GM23338 (cell line): ENCODE results near the gene EHD4. TPM values are rescaled to one million over a fixed set of nuclear protein-coding genes. Genes with fewer than 3 reads are reported as not detected.

Experiments used
- ATAC-seq: fragments of 200-7000 bp; cut with Tn5 transposase; 3 replicates; pipeline ENCODE4 v1.9.1; 2020
- DNase-seq: peaks from one replicate; pipeline ENCODE4 v3.0.0-alpha.2; 2015; ENCODE audit warnings: low spot score
- H2AFZ ChIP-seq: fragments of 200-600 bp; sonication (generic); 2 replicates; pipeline ENCODE4 v1.8.0; 2016; ENCODE audit warnings: antibody characterized with exemption, mild to moderate bottlenecking, moderate library complexity
- H3F3A ChIP-seq: fragments of 200-600 bp; sonication (generic); replicated peaks from 2 replicates; pipeline ENCODE4 v1.8.0; 2017; ENCODE audit warnings: antibody characterized with exemption, mixed run types, low read depth
- H3K27ac ChIP-seq: fragments of 200-600 bp; sonication (generic); 2 replicates; pipeline ENCODE4 v1.6.1; 2016; ENCODE audit warnings: low read depth
- H3K27me3 ChIP-seq: fragments of 200-600 bp; sonication (generic); 2 replicates; pipeline ENCODE4 v1.8.0; 2016; ENCODE audit warnings: mild to moderate bottlenecking, mixed run types, moderate library complexity; ENCODE audit not compliant: insufficient read depth
- H3K36me3 ChIP-seq: fragments of 200-600 bp; sonication (generic); 2 replicates; pipeline ENCODE4 v1.8.0; 2016; ENCODE audit warnings: mild to moderate bottlenecking; ENCODE audit not compliant: insufficient read depth
- H3K4me1 ChIP-seq: fragments of 200-600 bp; sonication (generic); 2 replicates; pipeline ENCODE4 v1.8.0; 2016; ENCODE audit warnings: mild to moderate bottlenecking, moderate library complexity; ENCODE audit not compliant: insufficient read depth
- H3K4me2 ChIP-seq: fragments of 200-600 bp; sonication (generic); 2 replicates; pipeline ENCODE4 v1.7.1; 2017; ENCODE audit warnings: mixed run types
- H3K4me3 ChIP-seq: fragments of 200-600 bp; sonication (generic); 2 replicates; pipeline ENCODE4 v1.6.1; 2016; ENCODE audit warnings: mixed run types
- H3K79me2 ChIP-seq: fragments of 200-600 bp; sonication (generic); replicated peaks from 2 replicates; pipeline ENCODE4 v1.8.0; 2017; ENCODE audit warnings: mild to moderate bottlenecking; ENCODE audit not compliant: insufficient read depth
- H3K9me2 ChIP-seq: fragments of 200-600 bp; sonication (generic); 2 replicates; pipeline ENCODE4 v1.8.0; 2017; ENCODE audit not compliant: insufficient read depth
- H4K20me1 ChIP-seq: fragments of 200-600 bp; sonication (generic); replicated peaks from 2 replicates; pipeline ENCODE4 v1.8.0; 2017; ENCODE audit warnings: mild to moderate bottlenecking; ENCODE audit not compliant: insufficient read depth
- H3K27ac Mint-ChIP-seq: 2 replicates; pipeline ENCODE4 v1.8.0; 2020; ENCODE audit warnings: inconsistent platforms, mild to moderate bottlenecking, moderate library complexity, mixed read lengths
- H3K27me3 Mint-ChIP-seq: 3 replicates; pipeline ENCODE4 v1.8.0; 2022; ENCODE audit warnings: low read depth, mild to moderate bottlenecking, moderate library complexity, mixed read lengths, inconsistent platforms; ENCODE audit not compliant: insufficient read depth, poor library complexity
- H3K36me3 Mint-ChIP-seq: 3 replicates; pipeline ENCODE4 v1.8.0; 2021; ENCODE audit warnings: low read depth, mild to moderate bottlenecking, inconsistent platforms, moderate library complexity, mixed read lengths
- H3K4me1 Mint-ChIP-seq: 3 replicates; pipeline ENCODE4 v1.8.0; 2020; ENCODE audit warnings: mild to moderate bottlenecking, inconsistent platforms, mixed read lengths
- H3K4me3 Mint-ChIP-seq: 3 replicates; pipeline ENCODE4 v1.8.0; 2021; ENCODE audit warnings: moderate library complexity, mild to moderate bottlenecking, inconsistent platforms, mixed read lengths
- H3K9me3 Mint-ChIP-seq: 3 replicates; pipeline ENCODE4 v1.8.0; 2020; ENCODE audit warnings: moderate library complexity, mild to moderate bottlenecking, inconsistent platforms, mixed read lengths
- CREB1 ChIP-seq: fragments of 250-450 bp; sonication (Bioruptor Pico); IDR thresholded peaks from 2 replicates; pipeline ENCODE4 v1.5.0; 2020; ENCODE audit warnings: low read depth, mild to moderate bottlenecking, moderate library complexity
- CTCF ChIP-seq, 2 experiments: fragments of 200-600 bp in 1 of 2; sonication (generic) in 1 of 2; conservative IDR thresholded peaks; 2 replicates each; pipeline versions ENCODE4 v1.5.1 to v1.6.1; 2016 to 2017; ENCODE audit warnings: antibody characterized with exemption in 2 of 2, low read depth in 2 of 2, mild to moderate bottlenecking in 2 of 2, moderate library complexity in 1 of 2
- ETS1 ChIP-seq: IDR thresholded peaks from 2 replicates; pipeline ENCODE4 v1.6.1; 2016; ENCODE audit warnings: antibody characterized with exemption
- EZH2phosphoT487 ChIP-seq: fragments of 200-600 bp; sonication (generic); IDR thresholded peaks from one replicate; pipeline ENCODE4 v1.8.1; 2018; ENCODE audit warnings: antibody characterized with exemption; ENCODE audit not compliant: unreplicated experiment
- JUNB ChIP-seq: IDR thresholded peaks from one replicate; pipeline ENCODE4 v1.6.1; 2016; ENCODE audit warnings: antibody characterized with exemption; ENCODE audit not compliant: unreplicated experiment
- POLR2AphosphoS5 ChIP-seq: IDR thresholded peaks from 2 replicates; pipeline ENCODE4 v1.6.1; 2016; ENCODE audit warnings: antibody characterized with exemption, low read depth
- REST ChIP-seq: IDR thresholded peaks from one replicate; pipeline ENCODE4 v1.6.1; 2018; ENCODE audit warnings: antibody characterized with exemption; ENCODE audit not compliant: unreplicated experiment
- ZNF462 ChIP-seq: fragments of 250-450 bp; sonication (Bioruptor Pico); IDR thresholded peaks from 2 replicates; pipeline ENCODE4 v1.5.0; 2020; ENCODE audit warnings: mild to moderate bottlenecking, moderate library complexity
- polyA plus RNA-seq: library from polyadenylated mRNA; unstranded; fragments of >200 nt; fragmentation: Nextera tagmentation; extraction: Ambion mirVana; gene quantifications from 2 replicates; pipeline ENCODE4 v1.2.1, GENCODE V29; 2016
- total RNA-seq: library from RNA; depleted of rRNA; stranded (reverse); fragments of >200 nt; shearing (Covaris generic); gene quantifications from 2 replicates; pipeline ENCODE4 v1.2.3, GENCODE V29; 2014

EHD4 gene
- total and polyA plus RNA-seq, 2 experiments from 2014 or later, result 13.0 to 31.0 TPM

- no peak for TF ChIP-seq ZNF462
These were observed 96.3 kb downstream of the EHD4 start (continued) for GRCh38 chr15:41876007-41876406.

GRCh38 chr15:41874736-41875135 is 97.6 kb downstream of the EHD4 start:
- Histone ChIP-seq H3K79me2 (no peaks in the 10 kb centered on the region), H3K4me3 (no peak overlapping the region), H3K4me2 (no peak overlapping the region), H4K20me1 (no peaks in the 10 kb centered on the region), H3F3A (no peaks in the 10 kb centered on the region), H3K4me1 (no peaks in the 10 kb centered on the region), H3K27ac (no peak overlapping the region), H2AFZ (no peak overlapping the region), H3K9me2 (no peaks in the 10 kb centered on the region), H3K27me3 (no peaks in the 10 kb centered on the region), H3K36me3 (no peaks in the 10 kb centered on the region)
- no peaks in the 10 kb centered on the region for H3K9me3 Mint-ChIP-seq
- DNase-seq (no peak), ATAC-seq (no peak)
- H3K4me1 Mint-ChIP-seq, result no peaks in the 10 kb centered on the region; the same call in 2 of the 3 replicates
- H3K27ac Mint-ChIP-seq, result no peak overlapping the region
- H3K36me3 Mint-ChIP-seq, result no peaks in the 10 kb centered on the region; the same call in 2 of the 3 replicates
- H3K4me3 Mint-ChIP-seq, result no peak overlapping the region
- H3K27me3 Mint-ChIP-seq, result peaks cover 14% of the 10 kb centered on the region
- TF ChIP-seq POLR2AphosphoS5, result no peak
- no peak for TF ChIP-seq REST
- TF ChIP-seq ETS1, result no peak
- TF ChIP-seq CREB1, result no peak
- no peak for TF ChIP-seq CTCF (conservative IDR thresholded peaks at IDR 0.05; ENCODE audit: low read depth in 2 of 2)
- no peak for TF ChIP-seq EZH2phosphoT487
- no peak for TF ChIP-seq JUNB
